Measurements from ENCODE around the gene CPAMD8.

GRCh38 chr19:17011485-17011884, 15.1 kb downstream of the CPAMD8 start:
- TF ChIP-seq CTCF (IDR thresholded peaks at IDR 0.05): no peak
- no peak for TF ChIP-seq POLR2A (IDR thresholded peaks at IDR 0.05)

Data from right lobe of liver (tissue), 4 donors.